Measurements from ENCODE around the gene SLC25A1. TPM values are rescaled to one million over a fixed set of nuclear protein-coding genes. Genes with fewer than 3 reads are reported as not detected.

SLC25A1 gene
- polyA plus RNA-seq, 1 of the 3 experiments (the other 2 are of a cell fraction), result 44.7 TPM

GRCh38 chr22:19139001-19139356 is 39.6 kb downstream of the SLC25A1 start:
- Histone ChIP-seq H2AFZ (ENCODE audit: low read depth) (no peak overlapping the region), H3K4me2 (no peak overlapping the region), H3K9me3 (no peaks in the 10 kb centered on the region), H3K4me1 (ENCODE audit: control insufficient read depth in 1 of 2, insufficient read depth in 2 of 2, low read depth in 1 of 2, low read length in 1 of 2) (peaks cover 4 to 8% of the 10 kb centered on the region in 2 experiments; a peak in 3 of 4 replicates), H3K4me3 (ENCODE audit: low read depth in 2 of 2, low read length in 1 of 2) (no peak overlapping the region), H3F3A (replicated peaks; ENCODE audit: insufficient read depth) (no peaks in the 10 kb centered on the region), H3K79me2 (ENCODE audit: insufficient read depth) (peaks cover 22% of the 10 kb centered on the region), H3K36me3 (replicated peaks in 1 of 2; ENCODE audit: control insufficient read depth in 1 of 2, insufficient read depth in 2 of 2, low read length in 1 of 2) (peaks cover 18 to 70% of the 10 kb centered on the region in 2 experiments), H3K9ac (no peak overlapping the region), H3K9me2 (no peaks in the 10 kb centered on the region), H3K27me3 (ENCODE audit: insufficient read depth) (no peaks in the 10 kb centered on the region), H3K27ac (ENCODE audit: low read depth in 2 of 2, low read length in 1 of 2) (no peak overlapping the region), H4K20me1 (ENCODE audit: insufficient read depth) (no peaks in the 10 kb centered on the region)
- CTCF ChIA-PET, result no interaction called here
- TF ChIP-seq, protein P1, sequence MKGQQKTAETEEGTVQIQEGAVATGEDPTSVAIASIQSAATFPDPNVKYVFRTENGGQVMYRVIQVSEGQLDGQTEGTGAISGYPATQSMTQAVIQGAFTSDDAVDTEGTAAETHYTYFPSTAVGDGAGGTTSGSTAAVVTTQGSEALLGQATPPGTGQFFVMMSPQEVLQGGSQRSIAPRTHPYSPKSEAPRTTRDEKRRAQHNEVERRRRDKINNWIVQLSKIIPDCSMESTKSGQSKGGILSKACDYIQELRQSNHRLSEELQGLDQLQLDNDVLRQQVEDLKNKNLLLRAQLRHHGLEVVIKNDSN (IDR thresholded peaks at IDR 0.05; ENCODE audit: borderline replicate concordance, low read depth), result no peak
- POLR2A ChIA-PET, result no interaction called here
- no peak for DNase-seq
- 95% methylated on average over 7 of the region's 9 CpGs for WGBS (ENCODE audit: low lambda C conversion rate)

DNA sequence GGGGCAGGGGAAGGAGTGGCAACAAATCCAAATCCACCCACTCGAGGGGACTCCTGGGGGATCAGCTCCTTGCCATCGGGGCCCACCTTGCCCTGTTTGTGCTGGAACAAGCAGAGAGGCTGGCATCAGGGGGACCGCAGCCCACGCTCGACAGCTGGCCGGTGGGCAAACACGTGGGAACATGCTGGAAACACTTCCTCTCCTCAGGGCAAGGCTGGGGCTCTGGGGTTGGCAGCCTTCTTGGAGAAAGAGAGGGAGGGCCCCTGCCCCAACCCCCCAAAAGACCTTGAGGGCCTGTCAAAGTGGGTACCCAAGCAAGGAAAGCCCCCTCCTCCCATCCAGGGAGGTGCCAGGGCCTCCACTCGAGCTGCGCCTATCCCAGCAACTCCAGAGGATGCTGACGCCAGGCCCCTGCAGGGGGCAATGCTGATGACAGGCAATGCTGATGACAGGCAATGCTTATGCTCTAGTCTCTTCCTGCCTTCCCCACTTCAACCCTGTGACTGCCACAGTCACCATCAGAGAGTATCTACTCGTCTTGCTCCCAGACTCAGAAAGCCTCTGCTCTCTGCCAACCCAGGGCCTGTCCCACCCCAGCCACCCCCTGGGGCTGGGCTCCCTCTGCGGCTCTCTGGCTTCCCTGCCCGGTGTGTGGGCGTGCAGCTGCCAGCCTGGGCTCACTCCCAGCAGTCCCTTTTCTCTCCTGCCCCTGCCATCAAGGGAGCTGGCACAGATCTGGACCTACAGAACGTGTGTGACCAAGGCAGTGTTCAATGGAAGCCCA is 40.1 kb downstream of the SLC25A1 start:
- H3K9ac ChIP-seq, result no peak overlapping the region
- peaks cover 2 to 4% of the 10 kb centered on the region in 2 experiments; a peak in 3 of 4 replicates for H3K4me1 ChIP-seq (ENCODE audit: control insufficient read depth in 1 of 2, insufficient read depth in 2 of 2, low read depth in 1 of 2, low read length in 1 of 2)
- ChIA-PET POLR2A (no interaction called here), CTCF (no interaction called here)
- H2AFZ ChIP-seq (ENCODE audit: low read depth), result no peak overlapping the region
- H3K27me3 ChIP-seq (ENCODE audit: insufficient read depth), result no peaks in the 10 kb centered on the region
- H3K4me3 ChIP-seq (ENCODE audit: low read depth in 2 of 2, low read length in 1 of 2), result no peak overlapping the region
- H3K9me3 ChIP-seq, result no peaks in the 10 kb centered on the region
- H3K79me2 ChIP-seq (ENCODE audit: insufficient read depth), result peaks cover 16% of the 10 kb centered on the region
- 89% methylated on average over 6 of the region's 15 CpGs for WGBS (ENCODE audit: low lambda C conversion rate)
- no peak overlapping the region for H3K4me2 ChIP-seq
- no peak for DNase-seq
- peaks cover 18 to 75% of the 10 kb centered on the region in 2 experiments for H3K36me3 ChIP-seq (replicated peaks in 1 of 2; ENCODE audit: control insufficient read depth in 1 of 2, insufficient read depth in 2 of 2, low read length in 1 of 2)
- no peak for TF ChIP-seq POLR2AphosphoS5 (IDR thresholded peaks at IDR 0.05; ENCODE audit: low read depth, low read length)
- TF ChIP-seq EZH2phosphoT487 (IDR thresholded peaks at IDR 0.05; ENCODE audit: borderline replicate concordance, low read depth), result no peak
- no peak for TF ChIP-seq RCOR1 (IDR thresholded peaks at IDR 0.05; ENCODE audit: low read length)
- no peak for TF ChIP-seq CHD2 (IDR thresholded peaks at IDR 0.05; ENCODE audit: low read length, partially characterized antibody)
- no peak for TF ChIP-seq RXRA (IDR thresholded peaks at IDR 0.05; ENCODE audit: borderline replicate concordance, low read depth)
- no peak for TF ChIP-seq SIN3A (IDR thresholded peaks at IDR 0.05; ENCODE audit: borderline replicate concordance, low read depth, low read length)
- no peak for TF ChIP-seq NFIC (IDR thresholded peaks at IDR 0.05; ENCODE audit: borderline replicate concordance)
- no peak for TF ChIP-seq GABPA (IDR thresholded peaks at IDR 0.05; ENCODE audit: low read depth)
- TF ChIP-seq TCF12 (IDR thresholded peaks at IDR 0.05), result no peak
- no peak for TF ChIP-seq FOSL2 (IDR thresholded peaks at IDR 0.05; ENCODE audit: borderline replicate concordance, low read depth)
- TF ChIP-seq MXI1 (IDR thresholded peaks at IDR 0.05; ENCODE audit: low read depth, low read length), result no peak
- TF ChIP-seq JUND (IDR thresholded peaks at IDR 0.05), result no peak
- TF ChIP-seq, protein P2, sequence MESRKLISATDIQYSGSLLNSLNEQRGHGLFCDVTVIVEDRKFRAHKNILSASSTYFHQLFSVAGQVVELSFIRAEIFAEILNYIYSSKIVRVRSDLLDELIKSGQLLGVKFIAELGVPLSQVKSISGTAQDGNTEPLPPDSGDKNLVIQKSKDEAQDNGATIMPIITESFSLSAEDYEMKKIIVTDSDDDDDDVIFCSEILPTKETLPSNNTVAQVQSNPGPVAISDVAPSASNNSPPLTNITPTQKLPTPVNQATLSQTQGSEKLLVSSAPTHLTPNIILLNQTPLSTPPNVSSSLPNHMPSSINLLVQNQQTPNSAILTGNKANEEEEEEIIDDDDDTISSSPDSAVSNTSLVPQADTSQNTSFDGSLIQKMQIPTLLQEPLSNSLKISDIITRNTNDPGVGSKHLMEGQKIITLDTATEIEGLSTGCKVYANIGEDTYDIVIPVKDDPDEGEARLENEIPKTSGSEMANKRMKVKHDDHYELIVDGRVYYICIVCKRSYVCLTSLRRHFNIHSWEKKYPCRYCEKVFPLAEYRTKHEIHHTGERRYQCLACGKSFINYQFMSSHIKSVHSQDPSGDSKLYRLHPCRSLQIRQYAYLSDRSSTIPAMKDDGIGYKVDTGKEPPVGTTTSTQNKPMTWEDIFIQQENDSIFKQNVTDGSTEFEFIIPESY (IDR thresholded peaks at IDR 0.05; ENCODE audit: borderline replicate concordance, low read depth), result no peak
- TF ChIP-seq RAD21 (IDR thresholded peaks at IDR 0.05; ENCODE audit: low read length), result no peak
- TF ChIP-seq, protein P3, sequence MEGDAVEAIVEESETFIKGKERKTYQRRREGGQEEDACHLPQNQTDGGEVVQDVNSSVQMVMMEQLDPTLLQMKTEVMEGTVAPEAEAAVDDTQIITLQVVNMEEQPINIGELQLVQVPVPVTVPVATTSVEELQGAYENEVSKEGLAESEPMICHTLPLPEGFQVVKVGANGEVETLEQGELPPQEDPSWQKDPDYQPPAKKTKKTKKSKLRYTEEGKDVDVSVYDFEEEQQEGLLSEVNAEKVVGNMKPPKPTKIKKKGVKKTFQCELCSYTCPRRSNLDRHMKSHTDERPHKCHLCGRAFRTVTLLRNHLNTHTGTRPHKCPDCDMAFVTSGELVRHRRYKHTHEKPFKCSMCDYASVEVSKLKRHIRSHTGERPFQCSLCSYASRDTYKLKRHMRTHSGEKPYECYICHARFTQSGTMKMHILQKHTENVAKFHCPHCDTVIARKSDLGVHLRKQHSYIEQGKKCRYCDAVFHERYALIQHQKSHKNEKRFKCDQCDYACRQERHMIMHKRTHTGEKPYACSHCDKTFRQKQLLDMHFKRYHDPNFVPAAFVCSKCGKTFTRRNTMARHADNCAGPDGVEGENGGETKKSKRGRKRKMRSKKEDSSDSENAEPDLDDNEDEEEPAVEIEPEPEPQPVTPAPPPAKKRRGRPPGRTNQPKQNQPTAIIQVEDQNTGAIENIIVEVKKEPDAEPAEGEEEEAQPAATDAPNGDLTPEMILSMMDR (IDR thresholded peaks at IDR 0.05), result no peak
- TF ChIP-seq GATA2 (CRISPR knock-in tag; IDR thresholded peaks at IDR 0.05), result no peak
- no peak for TF ChIP-seq TEAD4 (IDR thresholded peaks at IDR 0.05; ENCODE audit: borderline replicate concordance, insufficient read depth)
- TF ChIP-seq YY1 (IDR thresholded peaks at IDR 0.05; ENCODE audit: low read depth), result no peak
- H3K27ac ChIP-seq (ENCODE audit: low read depth in 2 of 2, low read length in 1 of 2), result no peak overlapping the region
- no peaks in the 10 kb centered on the region for H4K20me1 ChIP-seq (ENCODE audit: insufficient read depth)
- H3K9me2 ChIP-seq, result no peaks in the 10 kb centered on the region
- no peaks in the 10 kb centered on the region for H3F3A ChIP-seq (replicated peaks; ENCODE audit: insufficient read depth)
